SU-DHL-6 (cell line): ENCODE data around the gene ACE.
"Not testable (repeated sequence)": the region's sequence is repeated elsewhere in the genome, so short reads cannot be mapped to it uniquely, and the experiment has no call there.

Experiments
- CTCF ChIP-seq: fragments of 200-600 bp; sonication (generic); IDR thresholded peaks from one replicate; pipeline ENCODE4 v1.5.1; 2017; ENCODE audit warnings: antibody characterized with exemption, mild to moderate bottlenecking, low read length, moderate library complexity; ENCODE audit not compliant: insufficient read depth, poor library complexity, severe bottlenecking
- EZH2phosphoT487 ChIP-seq: fragments of 200-600 bp; sonication (generic), shearing (Covaris generic); conservative IDR thresholded peaks from 2 replicates; pipeline ENCODE4 v1.6.1; 2018; ENCODE audit warnings: mild to moderate bottlenecking, antibody characterized with exemption, low read length, moderate library complexity, mixed read lengths

DNA sequence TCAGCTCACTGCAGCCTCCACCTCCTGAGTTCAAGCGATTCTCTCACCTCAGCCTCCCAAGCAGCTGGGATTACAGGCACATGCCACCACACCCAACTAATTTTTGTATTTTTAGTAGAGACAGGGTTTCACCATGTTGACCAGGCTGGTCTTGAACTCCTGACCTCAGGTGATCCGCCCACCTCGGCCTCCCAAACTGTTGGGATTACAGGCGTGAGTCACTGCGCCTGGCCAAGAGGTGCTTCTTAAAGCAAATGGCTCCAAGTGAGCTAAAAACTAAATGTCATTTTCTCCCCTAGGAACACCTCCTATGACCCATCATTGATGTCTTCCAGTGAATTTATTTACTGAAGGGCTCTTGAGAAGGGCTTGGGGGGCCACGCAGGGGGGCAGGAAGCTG lies 22.5 kb upstream of the ACE start:
- TF ChIP-seq CTCF, EZH2phosphoT487: not testable (repeated sequence)
